Transverse colon (tissue), 4 donors: Measurements from ENCODE around the gene LRBA.

Experiments used
- EP300 ChIP-seq: sonication (generic); formaldehyde crosslinking; IDR thresholded peaks from one replicate; pipeline ENCODE4 v1.6.1; 2017; ENCODE audit warnings: antibody characterized with exemption, low read depth
- POLR2A ChIP-seq: fragments of 450-650 bp; IDR thresholded peaks from one replicate; pipeline ENCODE4 v1.6.1; 2016; ENCODE audit warnings: antibody characterized with exemption, mild to moderate bottlenecking, moderate library complexity
- POLR2AphosphoS5 ChIP-seq, 3 donors: sonication (generic); formaldehyde crosslinking; IDR thresholded peaks; one replicate each; pipeline ENCODE4 v1.6.1; 2016; ENCODE audit warnings: antibody characterized with exemption in 3 of 3
- TF ChIP-seq, protein P1 (sequence below), 5 experiments: fragments of 200-600 bp in 3 of 5; fragments of 450-650 bp in 2 of 5; sonication (generic) in 3 of 5; IDR thresholded peaks; 1 replicate in 2 of 5; 2 replicates in 3 of 5; pipeline ENCODE4 v1.5.1; 2016 to 2017; ENCODE audit warnings: antibody characterized with exemption in 5 of 5, inconsistent platforms in 3 of 5, mild to moderate bottlenecking in 2 of 5, moderate library complexity in 1 of 5

GRCh38 chr4:151025759-151026158, 10.7 kb upstream of the LRBA start:
- TF ChIP-seq, protein P1, sequence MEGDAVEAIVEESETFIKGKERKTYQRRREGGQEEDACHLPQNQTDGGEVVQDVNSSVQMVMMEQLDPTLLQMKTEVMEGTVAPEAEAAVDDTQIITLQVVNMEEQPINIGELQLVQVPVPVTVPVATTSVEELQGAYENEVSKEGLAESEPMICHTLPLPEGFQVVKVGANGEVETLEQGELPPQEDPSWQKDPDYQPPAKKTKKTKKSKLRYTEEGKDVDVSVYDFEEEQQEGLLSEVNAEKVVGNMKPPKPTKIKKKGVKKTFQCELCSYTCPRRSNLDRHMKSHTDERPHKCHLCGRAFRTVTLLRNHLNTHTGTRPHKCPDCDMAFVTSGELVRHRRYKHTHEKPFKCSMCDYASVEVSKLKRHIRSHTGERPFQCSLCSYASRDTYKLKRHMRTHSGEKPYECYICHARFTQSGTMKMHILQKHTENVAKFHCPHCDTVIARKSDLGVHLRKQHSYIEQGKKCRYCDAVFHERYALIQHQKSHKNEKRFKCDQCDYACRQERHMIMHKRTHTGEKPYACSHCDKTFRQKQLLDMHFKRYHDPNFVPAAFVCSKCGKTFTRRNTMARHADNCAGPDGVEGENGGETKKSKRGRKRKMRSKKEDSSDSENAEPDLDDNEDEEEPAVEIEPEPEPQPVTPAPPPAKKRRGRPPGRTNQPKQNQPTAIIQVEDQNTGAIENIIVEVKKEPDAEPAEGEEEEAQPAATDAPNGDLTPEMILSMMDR (IDR thresholded peaks at IDR 0.05): no peak
- TF ChIP-seq POLR2AphosphoS5 (IDR thresholded peaks at IDR 0.05) (no peak), POLR2A (no peak), EP300 (no peak)
